NCI-H69 (cell line): Measurements from ENCODE around the gene POLR2B.
"Not testable (repeated sequence)": the region's sequence is repeated elsewhere in the genome, so short reads cannot be mapped to it uniquely, and the experiment has no call there.

Source experiments
- DNase-seq: peaks from one replicate; lab custom pipeline; 2025; lab: John Stamatoyannopoulos, UW

The POLR2B gene

GRCh38 chr4:56986952-56987351 is 8.3 kb downstream of the POLR2B start:
- no peak for DNase-seq

DNA sequence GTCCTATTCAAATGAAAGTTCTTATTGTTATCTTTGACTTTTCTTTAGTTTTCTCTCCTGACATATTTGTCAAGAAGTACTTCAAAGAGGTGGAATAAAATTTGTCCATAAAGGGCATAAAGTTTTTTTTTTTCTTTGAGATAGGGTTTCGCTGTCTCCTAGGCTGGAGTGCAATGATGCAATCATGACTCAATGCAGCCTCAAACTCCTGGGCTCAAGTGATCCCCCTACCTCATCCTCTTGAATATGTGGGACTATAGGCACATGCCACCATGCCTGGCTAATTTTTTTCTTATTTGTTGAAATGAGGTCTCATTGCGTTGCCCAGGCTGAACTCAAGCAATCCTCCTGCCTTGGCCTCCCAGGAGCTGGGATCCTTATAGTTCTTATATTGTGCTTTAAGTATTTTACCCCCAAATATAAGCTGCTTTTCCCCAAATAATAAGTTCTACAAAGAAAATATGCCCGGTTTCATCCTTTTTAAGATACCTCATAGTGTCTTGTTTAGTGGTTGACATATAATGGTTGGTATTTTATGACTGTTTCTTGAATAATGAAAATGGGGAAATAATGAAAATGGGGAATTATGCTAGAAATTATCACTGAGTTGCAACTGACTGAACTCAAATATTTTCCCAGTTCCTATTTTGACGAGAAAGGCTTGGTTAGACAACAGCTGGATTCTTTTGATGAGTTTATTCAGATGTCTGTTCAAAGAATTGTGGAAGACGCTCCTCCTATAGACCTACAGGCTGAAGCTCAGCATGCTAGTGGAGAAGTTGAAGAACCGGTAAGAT is 11.6 kb downstream of the POLR2B start:
- DNase-seq: no peak

GRCh38 chr4:56995525-56995924 is 16.8 kb downstream of the POLR2B start:
- DNase-seq: no peak

GRCh38 chr4:56999751-57000150 is 21.1 kb downstream of the POLR2B start:
- no peak for DNase-seq

DNA sequence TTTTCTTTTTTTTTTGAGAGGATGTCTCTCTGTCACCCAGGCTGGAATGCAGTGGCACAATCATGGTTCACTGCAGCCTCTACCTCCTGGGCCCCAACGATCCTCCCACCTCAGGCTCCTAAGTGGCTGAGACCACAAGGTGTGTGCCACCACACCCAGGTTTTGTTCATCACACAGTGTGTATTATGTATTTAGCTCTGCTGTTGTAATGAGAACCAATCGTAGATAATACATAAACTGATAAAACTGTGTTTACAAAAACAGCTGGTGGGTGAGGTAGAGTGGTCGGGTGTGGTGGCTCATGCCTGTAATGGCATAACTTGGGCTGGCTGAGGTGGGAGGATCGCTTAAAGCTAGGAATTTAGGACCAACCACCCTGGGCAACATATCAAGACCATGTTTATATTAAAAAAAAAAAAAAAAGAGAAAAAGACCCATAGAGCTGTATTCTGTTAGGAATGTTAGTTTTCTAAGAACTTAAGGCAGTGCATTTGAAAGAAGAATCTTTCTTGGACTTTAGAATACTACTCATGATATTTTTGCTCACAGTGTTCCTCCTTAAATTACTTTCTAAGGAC is 34.9 kb downstream of the POLR2B start:
- no peak for DNase-seq

GRCh38 chr4:57018980-57019379 is 40.3 kb downstream of the POLR2B start:
- DNase-seq: no peak

DNA sequence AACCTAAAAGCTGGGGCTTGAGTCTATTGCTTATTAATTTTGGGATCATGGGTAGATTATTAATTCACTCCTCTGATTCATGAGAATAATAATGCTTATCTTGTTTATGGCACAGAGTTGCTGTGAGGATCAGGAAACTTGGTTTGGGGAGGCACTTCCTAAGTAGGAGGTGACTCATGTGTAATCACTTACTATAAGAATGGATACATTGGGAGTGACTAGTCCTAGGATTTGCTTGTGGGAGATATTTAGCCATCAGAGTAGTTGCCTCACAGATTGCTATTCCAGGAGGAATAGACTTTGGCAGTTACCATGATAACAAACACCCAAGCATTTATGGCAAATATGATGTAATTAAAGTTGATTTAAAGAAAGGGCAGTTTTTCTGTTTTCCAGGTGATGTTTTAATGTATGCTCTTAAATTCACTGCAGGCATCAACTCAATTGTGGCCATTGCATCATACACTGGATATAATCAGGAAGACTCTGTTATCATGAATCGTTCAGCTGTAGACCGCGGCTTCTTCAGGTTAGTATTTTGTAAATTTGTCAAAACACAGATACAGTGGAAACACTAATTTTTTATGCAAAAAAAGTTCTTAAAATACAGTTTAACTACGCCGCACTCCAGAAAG is 41.9 kb downstream of the POLR2B start:
- DNase-seq: no peak

GRCh38 chr4:57023104-57023503 is 44.4 kb downstream of the POLR2B start:
- no peak for DNase-seq

- DNase-seq: no peak
Observed at GRCh38 chr4:57034520-57034919, 55.8 kb downstream of the POLR2B start.

- peak; percentile 49 for DNase-seq
Observed at GRCh38 chr4:57037982-57038604, 59.4 kb downstream of the POLR2B start.

DNA sequence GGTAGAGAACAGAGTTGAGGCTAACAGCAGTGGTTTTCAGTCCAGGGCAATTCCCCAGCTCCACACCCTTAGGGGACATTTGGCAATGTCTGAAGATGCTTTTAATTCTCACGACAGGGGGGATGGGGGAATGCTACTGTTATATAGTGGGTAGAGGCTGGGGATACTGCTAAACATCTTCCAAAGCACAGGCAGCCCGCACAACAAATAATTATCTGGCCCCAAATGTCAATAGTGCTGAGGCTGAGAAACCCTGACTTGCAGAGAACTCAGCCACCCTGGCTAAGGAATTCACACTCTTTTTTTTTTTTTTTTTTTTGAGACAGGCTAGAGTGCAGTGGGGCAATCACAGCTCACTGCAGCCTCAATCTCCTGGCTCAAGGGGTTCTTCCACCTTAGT is 60.6 kb downstream of the POLR2B start:
- no peak for DNase-seq

DNA sequence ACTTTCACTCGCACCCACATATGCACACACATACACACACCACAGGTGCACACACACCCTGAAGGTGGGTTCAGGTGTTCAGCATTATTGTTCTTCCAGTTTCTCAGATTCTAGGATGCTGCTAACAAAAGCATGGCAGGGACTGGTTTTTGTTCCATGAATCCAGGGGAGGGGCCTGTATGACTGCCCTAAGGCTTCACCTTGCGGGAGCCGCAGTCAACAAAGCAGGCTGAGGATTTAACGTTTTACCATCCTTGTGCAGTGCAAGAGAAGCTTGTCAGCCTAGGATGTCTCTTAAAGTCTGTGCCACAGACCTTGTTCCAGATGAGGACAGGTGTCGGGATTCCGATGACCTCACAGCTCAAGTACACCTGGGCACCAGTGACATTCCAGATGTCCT is 61.8 kb downstream of the POLR2B start:
- peak; percentile 17 for DNase-seq

DNA sequence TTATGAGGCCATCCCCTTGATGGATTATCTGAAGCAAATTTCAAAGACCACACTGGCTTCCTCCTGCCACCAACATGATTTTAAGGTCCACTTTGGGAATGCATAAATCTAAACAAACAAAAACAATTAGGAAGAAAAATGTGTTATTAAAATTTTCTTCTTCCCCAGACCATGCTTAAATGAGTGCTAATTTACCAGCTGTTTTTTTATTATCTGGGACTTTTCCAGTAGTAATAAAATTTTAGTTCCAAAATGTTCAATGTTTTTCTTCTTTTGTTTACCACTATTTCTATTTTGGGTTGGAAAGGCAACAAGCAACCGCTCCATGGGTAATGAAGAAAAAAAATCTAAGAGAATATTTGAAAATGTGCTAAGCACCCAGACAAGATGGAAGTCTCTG is 62.3 kb downstream of the POLR2B start:
- DNase-seq: no peak

- no peak for DNase-seq
Observed at GRCh38 chr4:57042711-57043169, 64.0 kb downstream of the POLR2B start.

- DNase-seq: no peak
Observed at GRCh38 chr4:57043347-57044251, 64.9 kb downstream of the POLR2B start.

- DNase-seq: no peak
Observed at GRCh38 chr4:57044279-57044678, 65.6 kb downstream of the POLR2B start.

DNA sequence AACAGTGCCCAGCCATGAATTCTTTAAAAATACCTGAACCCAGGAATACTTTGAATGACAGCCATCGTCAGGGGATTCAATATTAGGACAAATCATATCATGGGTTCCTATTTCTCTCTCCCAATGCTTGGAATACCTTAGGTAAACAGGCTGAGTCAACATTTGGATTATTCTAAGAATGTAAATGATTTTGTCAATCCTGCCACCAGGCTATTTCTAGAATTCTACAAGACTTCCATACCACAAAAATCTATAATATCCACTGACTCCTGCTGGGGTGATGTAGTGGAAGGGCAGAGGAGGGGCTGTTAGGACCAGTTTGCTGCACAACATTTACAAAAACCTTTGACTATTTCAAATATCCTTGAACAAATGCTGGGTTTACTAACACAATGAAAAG is 66.3 kb downstream of the POLR2B start:
- DNase-seq: no peak

DNA sequence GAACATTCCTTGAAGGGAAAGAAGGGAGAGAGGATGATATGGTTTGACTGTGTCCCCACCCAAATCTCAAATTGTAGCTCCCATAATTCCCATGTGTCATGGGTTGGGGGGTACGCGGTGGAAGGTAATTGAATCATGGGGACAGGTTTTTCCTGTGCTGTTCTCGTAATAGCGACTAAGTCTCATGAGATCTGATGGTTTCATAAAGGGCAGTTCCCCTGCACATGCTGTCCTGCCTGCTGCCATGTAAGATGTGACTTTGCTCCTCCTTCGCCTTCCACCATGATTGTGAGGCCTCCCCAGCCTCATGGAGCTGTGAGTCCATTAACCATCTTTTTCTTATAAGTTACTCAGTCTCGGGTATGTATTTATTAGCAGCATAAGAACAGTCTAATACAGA is 68.3 kb downstream of the POLR2B start:
- not testable (repeated sequence) for DNase-seq

DNA sequence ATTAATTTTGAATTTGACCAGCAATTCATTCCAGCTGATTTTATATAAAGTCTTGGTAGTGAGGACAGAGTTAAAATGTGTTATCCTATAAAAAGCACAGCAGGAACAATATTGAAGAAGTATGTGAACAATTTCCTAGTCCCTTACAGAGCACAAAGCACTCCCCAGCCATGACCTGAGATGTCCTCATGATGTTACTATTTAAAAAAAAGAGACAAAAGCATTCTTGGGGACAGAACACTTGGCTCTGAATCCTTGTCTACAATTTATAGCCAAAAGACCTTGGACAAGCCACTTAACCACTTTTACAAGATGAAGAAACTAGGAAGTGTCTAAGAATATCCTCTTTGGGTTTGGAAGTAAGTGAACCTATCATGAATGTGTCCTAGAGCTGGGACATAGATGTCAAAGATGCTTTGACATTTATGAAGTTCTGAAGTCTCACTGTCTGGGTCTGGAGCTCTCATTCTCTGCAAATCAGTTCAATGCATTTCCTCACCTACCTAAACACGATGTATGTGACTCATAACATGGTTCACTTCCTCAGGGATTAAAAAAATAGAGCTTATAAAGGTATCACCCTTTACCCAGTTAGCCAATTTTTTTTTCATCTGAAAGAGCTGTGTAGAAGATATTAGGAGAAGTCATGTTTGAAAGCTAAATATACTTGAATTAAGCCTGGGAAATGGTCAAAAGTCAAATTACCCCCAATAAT is 70.1 kb downstream of the POLR2B start:
- no peak for DNase-seq

GRCh38 chr4:57051095-57051494 is 72.4 kb downstream of the POLR2B start:
- no peak for DNase-seq

- DNase-seq: no peak
Observed at GRCh38 chr4:57051524-57051923, 72.8 kb downstream of the POLR2B start.
